HG02642 (cell line): ENCODE results near the gene GPC5.

Source experiments
- ATAC-seq: cut with Tn5 transposase; IDR thresholded peaks from one replicate; pipeline ENCODE4 v1.9.1; 2021; ENCODE audit warnings: mild to moderate bottlenecking; ENCODE audit not compliant: unreplicated experiment, poor library complexity

The GPC5 gene

GRCh38 chr13:92054389-92054788 lies 656.0 kb downstream of the GPC5 start:
- no peak for ATAC-seq

DNA sequence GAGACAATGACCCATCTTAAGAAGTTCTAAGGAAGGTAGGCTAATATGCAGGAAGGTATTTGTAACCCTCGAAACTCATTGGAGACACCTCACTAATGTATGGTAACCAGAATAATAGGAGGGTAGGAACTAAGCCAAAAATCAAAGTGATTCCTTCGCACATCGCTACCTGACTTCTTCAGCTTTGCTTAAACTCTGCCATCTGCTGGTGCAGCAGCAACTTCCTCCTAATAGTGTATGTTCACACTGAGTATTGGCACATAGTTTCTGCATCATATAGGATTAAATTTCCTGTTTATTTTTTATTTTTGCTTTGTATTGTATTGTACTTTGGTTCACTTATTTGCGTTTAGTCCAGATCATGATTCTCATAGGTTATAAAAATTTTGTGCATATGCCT lies 676.2 kb downstream of the GPC5 start:
- no peak for ATAC-seq

- no peak for ATAC-seq
These were observed 699.0 kb downstream of the GPC5 start for GRCh38 chr13:92097337-92097903.

DNA sequence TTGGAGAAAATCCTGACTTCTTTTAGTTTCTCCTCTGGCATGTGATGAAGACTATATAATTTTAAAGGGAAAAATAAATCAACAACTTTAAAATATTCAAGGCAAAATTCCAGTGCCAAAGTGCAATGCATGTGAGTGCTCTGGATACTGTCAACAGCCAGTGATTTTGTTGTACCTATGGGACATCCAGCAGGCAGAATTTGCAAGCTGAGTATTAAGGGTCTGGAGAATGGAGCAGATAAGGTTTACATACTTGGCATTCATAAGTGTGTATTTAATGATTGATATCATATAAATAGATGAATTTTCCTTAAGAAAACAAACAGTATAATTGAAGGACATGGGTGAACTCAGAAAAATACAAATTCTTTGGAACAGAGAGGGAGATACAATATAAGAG lies 703.4 kb downstream of the GPC5 start:
- no peak for ATAC-seq

DNA sequence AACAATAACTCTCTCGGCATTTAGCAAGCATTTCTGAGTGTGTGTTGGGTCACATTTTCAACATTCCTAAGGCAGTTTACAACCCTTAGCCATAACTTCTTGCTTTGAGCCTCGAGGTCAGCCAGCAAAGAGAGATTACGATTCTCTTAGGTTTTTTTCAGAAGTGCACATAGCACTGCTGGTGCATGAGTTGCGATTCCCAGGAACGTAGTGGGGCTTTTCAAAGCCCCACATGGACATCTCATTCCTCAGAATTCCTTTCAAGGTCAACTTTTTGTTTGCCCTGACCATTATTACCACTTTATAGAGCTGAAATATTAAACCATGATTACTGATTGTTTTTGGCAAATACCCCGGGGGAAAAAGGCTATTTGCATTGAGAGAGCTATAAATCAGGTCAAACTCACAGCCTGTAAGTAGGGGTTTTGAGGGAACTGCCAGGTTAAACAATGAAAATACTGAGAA lies 705.3 kb downstream of the GPC5 start:
- ATAC-seq, result no peak

GRCh38 chr13:92122186-92122853 lies 723.9 kb downstream of the GPC5 start:
- ATAC-seq, result no peak

GRCh38 chr13:92126399-92126798 lies 728.0 kb downstream of the GPC5 start:
- no peak for ATAC-seq

- ATAC-seq, result no peak
These were observed 737.1 kb downstream of the GPC5 start for GRCh38 chr13:92135509-92135908.

DNA sequence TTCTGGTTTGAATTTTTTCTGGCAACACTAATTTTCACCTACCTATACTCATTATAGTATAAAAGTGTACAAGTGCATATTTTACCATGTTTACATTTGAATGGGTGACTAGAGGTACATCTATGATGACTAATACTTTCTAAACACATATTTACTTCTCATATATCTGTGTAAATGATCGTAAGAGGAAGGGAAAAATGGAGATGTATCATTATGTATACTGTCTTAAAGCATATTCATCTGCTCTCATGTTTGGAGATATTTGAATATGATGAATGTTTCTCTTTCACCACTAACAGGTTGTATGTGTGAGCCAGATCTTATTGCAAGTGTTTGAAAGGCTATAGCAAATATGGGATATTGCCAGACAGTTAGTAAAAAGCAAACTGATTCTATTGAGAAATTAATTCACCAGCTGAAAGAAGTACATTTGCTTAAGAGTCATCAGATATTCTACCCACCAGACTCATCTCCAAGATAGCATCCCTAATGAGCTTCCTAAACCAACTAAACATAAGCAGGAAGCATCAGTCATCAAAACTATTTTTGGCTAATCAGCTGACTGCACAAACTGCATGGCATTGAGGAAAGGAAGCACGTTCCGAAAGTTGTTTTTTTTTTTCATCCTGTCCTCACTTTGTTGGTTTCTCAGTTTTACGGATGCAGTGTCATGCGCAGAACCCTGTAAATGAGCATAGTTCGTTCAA lies 738.2 kb downstream of the GPC5 start:
- ATAC-seq, result no peak

DNA sequence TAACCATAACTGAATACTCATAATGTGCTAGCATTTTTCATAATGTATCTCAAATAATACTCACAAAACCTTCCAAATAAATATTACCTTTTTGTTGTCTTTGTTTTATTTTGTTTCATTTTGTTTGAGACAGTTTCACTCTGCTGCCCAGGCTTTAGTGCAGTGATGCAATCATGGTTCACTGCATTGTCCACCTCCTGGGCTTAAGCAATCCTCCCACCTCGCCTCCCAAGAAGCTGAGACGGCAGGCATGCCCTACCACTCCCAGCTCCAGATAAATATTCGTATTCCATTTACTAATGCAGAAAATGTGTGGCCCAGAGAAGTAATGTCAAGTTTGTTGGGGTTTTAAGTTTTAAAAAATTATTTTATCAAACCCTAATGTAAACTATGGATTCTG lies 739.1 kb downstream of the GPC5 start:
- ATAC-seq, result no peak

DNA sequence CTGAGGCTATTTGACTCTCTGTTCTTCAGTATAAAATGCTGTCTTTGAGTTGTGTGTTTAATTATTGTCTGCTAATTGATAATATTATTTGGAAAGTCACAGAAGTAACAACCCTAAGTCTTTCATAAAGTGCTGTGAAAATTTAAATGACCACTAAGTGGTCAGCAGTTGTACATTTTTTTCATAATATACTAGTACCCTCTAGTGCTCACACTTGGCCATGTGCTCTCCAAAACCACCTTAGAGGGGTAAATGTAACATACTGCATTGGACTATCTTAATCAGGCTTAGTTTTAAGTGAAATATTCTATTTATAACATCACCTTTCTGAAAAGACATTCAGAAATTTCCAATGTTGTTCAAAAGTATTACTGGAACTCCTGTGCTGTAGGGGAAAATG lies 745.3 kb downstream of the GPC5 start:
- ATAC-seq, result no peak

DNA sequence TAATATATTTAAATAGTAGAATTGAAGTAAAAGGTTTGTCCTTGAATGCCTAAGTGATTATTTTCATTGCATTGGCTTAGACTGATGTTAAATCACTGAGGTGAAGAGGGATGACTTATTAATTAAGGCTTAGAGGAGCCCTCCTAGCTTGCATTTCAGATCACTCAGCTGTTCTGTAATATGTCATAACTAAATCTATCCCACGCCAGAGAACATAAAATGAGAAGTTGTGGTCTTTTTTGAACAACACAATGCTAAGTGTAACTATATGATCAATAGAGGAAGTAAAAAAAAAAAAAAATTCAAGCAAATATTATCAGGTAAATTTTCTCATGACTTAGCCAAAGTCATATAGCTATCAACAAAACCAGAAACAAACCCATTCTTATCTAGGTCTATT lies 752.2 kb downstream of the GPC5 start:
- no peak for ATAC-seq

GRCh38 chr13:92158346-92158745 lies 759.9 kb downstream of the GPC5 start:
- no peak for ATAC-seq

DNA sequence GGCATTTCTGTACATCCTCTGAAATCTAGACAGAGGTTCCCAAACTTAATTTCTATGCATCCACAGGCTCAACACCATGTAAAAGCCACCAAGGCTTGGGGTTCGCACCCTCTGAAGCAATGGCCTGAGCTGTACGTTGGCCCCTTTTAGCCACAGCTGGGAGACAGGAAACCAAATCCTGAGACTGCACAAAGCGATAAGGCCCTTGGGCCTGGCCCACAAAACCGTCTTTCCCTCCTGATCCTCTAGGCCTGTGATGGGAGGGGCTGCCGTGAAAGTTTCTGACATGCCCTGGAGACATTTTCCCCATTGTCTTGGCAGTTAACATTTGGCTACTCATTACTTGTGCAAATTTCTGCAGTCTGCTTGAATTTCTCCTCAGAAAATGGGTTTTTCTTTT lies 766.4 kb downstream of the GPC5 start:
- no peak for ATAC-seq

DNA sequence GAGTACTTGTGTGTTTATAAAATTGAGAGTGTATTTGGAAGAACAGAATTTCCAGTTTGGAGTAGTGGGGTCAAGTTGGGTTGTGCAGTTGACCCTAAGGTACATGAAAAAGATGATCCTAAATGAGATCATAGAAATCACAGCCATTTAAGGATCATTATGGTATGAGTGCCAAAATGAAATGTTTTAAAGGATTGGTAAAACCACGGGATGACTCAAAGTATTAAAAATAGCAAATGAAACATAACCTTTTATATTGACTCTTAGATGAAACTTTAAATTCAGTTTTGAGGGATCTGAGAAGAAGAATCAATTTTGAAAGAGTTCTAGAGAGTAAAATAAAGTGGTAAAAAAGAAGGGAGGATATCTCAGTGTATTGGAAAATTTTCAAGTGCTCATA lies 773.8 kb downstream of the GPC5 start:
- no peak for ATAC-seq

DNA sequence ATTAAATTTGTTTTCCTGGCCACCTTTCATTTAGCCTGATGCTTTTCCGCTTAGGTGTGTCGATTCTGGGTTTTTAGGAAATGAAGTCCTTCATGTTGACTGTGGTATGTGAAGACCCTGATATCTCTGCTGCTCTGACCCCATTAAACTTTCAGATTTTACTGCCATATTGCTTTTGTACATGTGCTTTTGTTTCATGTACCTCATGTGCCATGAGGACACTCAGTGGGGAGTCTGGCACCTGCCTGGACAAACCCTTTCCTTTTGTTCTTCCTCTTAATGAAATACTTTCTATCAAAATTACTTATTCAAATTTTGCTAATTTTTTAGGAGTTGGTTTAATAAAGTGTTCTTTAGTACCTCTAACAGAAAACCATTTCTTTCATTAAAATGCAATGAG lies 774.8 kb downstream of the GPC5 start:
- ATAC-seq, result no peak

DNA sequence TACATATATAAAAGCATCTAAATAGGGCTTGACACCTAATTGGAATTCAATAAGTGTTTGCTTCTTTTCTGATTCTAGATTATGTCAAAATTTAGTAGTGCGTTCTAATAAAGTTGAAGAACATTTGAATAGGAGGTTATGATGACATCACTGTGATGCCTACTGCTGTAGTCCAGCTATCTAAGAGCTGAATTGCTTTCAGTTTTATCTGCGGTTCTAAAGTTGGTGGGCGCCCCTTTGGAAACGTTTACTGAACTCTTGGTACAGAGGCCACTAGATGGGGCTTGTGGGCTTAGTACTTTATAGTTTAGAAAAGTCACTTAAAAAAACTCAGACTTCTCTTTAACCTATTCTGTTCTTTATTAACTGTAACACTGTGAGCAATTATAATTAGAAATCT lies 776.9 kb downstream of the GPC5 start:
- ATAC-seq, result peak; percentile 65

- no peak for ATAC-seq
These were observed 779.5 kb downstream of the GPC5 start for GRCh38 chr13:92177966-92178365.

DNA sequence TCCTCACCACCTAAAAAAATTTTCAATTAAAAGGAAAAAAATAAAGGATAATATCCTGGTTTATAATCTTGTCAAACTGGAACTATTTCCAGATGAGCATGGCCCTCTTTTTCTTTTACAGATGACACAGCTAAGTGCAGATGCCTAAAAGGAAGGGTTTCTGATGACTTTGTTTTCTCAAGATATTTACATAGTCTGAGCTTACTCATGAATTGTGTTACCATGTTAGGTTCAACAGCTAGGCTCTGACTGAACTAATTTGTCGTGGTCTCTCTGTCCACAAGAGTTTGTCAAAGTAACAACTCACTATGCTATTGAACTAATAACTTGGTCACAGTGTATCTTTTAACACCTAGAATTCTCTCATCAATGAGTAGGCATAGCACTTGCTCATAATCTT lies 780.8 kb downstream of the GPC5 start:
- ATAC-seq, result no peak

DNA sequence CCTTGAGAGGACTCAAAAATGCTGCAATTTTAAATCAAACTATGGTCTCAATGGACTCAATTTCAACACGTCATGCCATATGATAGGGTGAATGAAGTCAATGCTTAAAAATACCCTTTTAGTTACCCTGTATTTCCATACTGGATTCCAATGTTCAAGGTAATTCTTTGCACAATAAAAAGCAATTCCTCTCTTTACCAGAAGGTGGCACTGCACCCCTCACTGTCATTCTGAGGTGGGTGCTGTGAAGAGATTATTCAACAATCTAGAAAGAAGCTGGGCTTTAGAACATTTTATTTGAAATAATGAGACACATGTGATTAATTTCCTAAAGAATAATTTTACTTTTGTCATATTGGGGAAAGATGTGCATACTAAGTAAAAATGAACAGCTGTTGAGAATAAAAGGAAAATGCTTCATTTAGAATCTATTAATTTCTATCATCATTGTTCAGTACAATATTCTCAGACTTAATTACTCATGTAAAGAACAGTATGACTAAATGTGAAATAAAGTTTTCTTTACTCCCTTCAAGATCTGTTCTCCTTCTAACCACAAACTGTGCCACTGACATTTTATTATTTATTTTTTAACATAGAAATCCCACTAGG lies 789.1 kb downstream of the GPC5 start:
- ATAC-seq, result peak; percentile 87

GRCh38 chr13:92188574-92188973 lies 790.2 kb downstream of the GPC5 start:
- no peak for ATAC-seq
